Tongue (tissue), 2 donors: ENCODE measurements around the gene NKPD1. TPM values are rescaled to one million over a fixed set of nuclear protein-coding genes. Genes with fewer than 3 reads are reported as not detected.

Source experiments
- DNase-seq: peaks from one replicate; pipeline ENCODE4 v3.0.0-alpha.2; 2015
- total RNA-seq: library from RNA; depleted of rRNA; stranded (reverse); fragments of >200 nt; gene quantifications from one replicate; pipeline ENCODE4 v1.2.3, GENCODE V29; 2014

Gene NKPD1
- total RNA-seq, 1 donor from 2014 or later, result 1.2 TPM

GRCh38 chr19:45117671-45118070 lies 43.1 kb downstream of the NKPD1 start:
- no peak for DNase-seq

GRCh38 chr19:45117167-45117594 lies 43.6 kb downstream of the NKPD1 start:
- DNase-seq, result peak; percentile 66

GRCh38 chr19:45115809-45116615 lies 44.8 kb downstream of the NKPD1 start:
- peak; percentile 85 for DNase-seq

DNA sequence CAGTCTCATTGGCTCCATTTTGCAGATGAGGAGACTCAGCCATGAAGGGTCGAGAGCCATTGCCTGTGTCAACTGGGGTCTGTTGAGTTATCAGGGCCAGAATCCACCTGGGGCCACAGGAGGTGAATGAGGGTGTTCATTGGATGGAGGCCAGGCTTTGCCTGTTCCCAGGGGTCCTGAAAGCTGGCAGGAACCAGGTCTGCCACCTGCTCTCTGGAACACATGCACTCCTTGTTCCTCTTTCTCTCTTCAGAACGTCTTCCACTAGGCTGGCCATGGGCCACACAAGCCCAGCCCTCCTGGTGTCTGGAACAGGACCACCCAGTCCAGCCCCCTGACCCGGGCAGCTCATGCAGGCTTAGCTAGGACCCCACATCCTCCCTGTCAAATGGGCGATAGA lies 46.7 kb downstream of the NKPD1 start:
- DNase-seq, result no peak

DNA sequence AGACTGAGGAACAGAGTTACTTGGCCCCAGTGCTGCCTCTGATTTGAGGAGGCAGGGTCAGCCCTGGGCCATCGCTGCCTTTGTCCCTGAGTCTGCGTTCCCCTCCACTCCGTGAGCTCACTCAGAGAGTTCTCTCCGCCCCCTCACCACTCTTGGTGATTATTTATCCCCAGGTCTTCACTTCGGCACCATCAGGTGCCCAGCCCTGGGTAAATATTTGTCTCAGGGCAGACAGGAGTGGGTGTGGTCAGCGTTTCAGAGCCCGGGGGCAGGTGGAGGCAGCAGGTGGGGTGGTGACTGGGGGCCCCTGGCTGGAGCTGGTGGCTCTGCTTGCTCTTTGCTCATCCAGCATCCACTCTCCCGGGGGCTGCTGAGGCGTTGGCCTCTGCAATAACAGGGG lies 47.2 kb downstream of the NKPD1 start:
- no peak for DNase-seq

DNA sequence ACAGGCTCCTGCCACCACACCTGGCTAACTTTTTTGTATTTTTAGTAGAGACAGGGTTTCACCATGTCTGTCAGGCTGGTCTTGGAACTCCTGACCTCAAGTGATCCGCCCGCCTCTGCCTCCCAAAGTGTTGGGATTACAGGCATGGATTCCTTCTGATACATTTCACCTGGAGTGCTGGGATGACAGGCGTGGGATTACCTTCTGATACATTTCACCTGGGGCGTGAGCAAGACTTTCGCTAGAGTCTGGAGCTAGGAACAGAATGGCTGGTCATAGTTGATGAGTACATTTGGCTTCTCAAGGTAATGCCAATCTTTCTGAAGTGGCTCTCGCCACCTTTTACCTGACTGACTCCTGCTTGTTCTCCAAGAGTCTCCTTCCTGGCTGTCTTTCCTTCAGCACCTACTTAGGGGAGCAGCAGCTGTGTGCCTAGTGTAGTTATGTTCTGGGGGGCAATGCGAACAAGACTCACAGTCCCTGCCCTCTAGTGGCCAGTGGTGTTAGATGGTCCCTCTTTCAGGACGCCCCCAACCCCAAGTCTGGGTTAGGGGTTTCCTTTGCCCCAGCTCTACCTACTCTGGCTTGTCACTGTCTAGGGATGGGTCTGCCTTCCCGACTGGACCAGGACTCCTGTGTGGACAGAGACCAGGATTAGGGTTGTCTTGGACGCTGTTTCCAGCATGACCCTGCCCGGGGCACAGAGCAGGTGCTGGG lies 48.5 kb downstream of the NKPD1 start:
- DNase-seq, result no peak

Other genes starting within 250 kb of the NKPD1 start
- gene APOC1, start 246.4 kb downstream of the NKPD1 start, total RNA-seq, result 11.6 TPM
- not detected for gene APOC4, start 218.7 kb downstream of the NKPD1 start, total RNA-seq
- gene APOC2, start 214.9 kb downstream of the NKPD1 start, total RNA-seq, result not detected
- gene CLPTM1, start 205.6 kb downstream of the NKPD1 start, total RNA-seq, result 38.3 TPM
- 9.5 TPM for gene RELB, start 159.5 kb downstream of the NKPD1 start, total RNA-seq
- 24.7 TPM for gene CLASRP, start 121.9 kb downstream of the NKPD1 start, total RNA-seq
- gene ZNF296, start 84.5 kb downstream of the NKPD1 start, total RNA-seq, result not detected
- gene GEMIN7, start 81.7 kb downstream of the NKPD1 start, total RNA-seq, result 12.5 TPM
- gene PPP1R37, start 67.8 kb downstream of the NKPD1 start, total RNA-seq, result 27.7 TPM
- 8.1 TPM for gene TRAPPC6A, start 17.3 kb upstream of the NKPD1 start, total RNA-seq
- 10.4 TPM for gene BLOC1S3, start 17.8 kb upstream of the NKPD1 start, total RNA-seq
- 4.0 TPM for gene EXOC3L2, start 84.4 kb upstream of the NKPD1 start, total RNA-seq
- 16.0 TPM for gene MARK4, start 90.3 kb upstream of the NKPD1 start, total RNA-seq
- gene CKM, start 161.9 kb upstream of the NKPD1 start, total RNA-seq, result 4,756 TPM
- 13.7 TPM for gene KLC3, start 179.8 kb upstream of the NKPD1 start, total RNA-seq
- gene ERCC2, start 209.6 kb upstream of the NKPD1 start, total RNA-seq, result 6.2 TPM
- 20.5 TPM for gene PPP1R13L, start 244.1 kb upstream of the NKPD1 start, total RNA-seq
- 6.3 TPM for gene POLR1G, start 245.7 kb upstream of the NKPD1 start, total RNA-seq